Hematopoietic multipotent progenitor cell treated with erythropoietin and hydrocortisone succinate and interleukin-3 and kit ligand, for 17 days (in vitro differentiated cells): ENCODE results near the gene AKAP13.
"Not testable (repeated sequence)": the region's sequence is repeated elsewhere in the genome, so short reads cannot be mapped to it uniquely, and the experiment has no call there.

ENCODE experiments used
- DNase-seq: peaks from one replicate; pipeline ENCODE4 v3.0.0-alpha.2; 2015; ENCODE audit warnings: low spot score

The AKAP13 gene

GRCh38 chr15:85477061-85477460 lies 96.7 kb downstream of the AKAP13 start:
- DNase-seq, result no peak

GRCh38 chr15:85477730-85478129 lies 97.3 kb downstream of the AKAP13 start:
- no peak for DNase-seq

DNA sequence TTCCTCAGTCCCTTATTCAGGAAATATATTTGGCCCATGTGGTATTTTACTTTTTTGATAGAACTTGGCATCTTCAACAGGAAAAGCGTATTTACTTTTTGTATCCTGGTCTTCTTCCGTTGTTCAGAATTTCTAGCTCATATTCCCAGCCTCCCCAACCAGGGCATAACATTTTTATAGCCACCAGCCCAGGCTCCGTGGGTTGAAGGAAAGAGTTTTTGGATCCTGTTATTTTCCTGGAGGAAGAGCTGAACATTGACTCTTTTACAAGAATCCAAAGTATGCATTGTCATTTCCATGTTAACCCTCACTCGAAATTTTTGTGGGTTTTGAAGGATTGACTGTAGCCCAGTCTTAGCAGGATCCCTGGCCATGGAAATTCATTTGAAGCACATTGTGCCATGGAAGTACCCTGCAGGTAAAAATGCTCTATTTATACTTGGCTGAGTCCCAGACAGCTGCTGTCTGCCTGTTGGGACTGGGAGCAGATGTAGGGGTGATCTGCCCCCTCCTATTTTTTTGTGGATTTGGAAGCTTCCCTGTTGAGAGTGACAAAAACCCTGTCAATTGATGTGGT lies 98.8 kb downstream of the AKAP13 start:
- no peak for DNase-seq

DNA sequence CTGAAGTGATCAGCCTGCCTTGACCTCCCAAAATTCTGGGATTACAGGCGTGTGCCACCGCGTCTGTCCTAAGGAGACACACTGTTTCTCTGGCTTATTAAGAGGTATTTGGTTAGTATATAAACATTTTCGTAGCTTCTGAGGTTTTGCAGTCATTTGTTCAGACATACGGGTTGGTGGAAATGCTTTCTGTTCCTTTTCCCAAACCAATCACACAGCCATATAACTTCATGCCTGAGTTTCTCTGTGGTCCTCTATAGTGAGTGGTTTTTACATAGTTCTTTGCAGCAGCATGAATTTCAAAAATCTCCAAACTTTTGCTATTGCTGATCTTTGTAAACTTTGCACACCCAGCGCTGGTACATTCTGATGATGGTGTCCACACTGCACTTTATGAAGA lies 100.5 kb downstream of the AKAP13 start:
- no peak for DNase-seq

GRCh38 chr15:85481543-85481942 lies 101.1 kb downstream of the AKAP13 start:
- not testable (repeated sequence) for DNase-seq

DNA sequence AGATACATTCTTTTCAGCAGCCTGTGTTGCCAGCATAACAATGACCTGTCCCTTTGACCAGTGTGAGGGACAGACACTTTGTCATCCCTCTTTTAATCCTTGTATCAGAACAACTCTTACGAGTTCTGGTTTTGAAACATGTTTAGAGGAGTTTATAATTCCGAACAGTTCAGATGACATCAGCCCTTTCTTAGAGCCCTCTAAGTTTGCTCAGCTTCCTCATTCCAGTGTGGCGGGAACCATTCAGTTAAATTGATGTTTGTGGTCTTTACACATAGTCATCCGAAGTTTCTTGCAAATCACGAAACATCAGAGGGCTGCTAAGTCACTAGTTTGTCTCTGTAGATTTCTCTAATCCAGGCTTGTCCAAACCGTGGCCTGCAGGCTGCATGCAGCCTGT lies 102.5 kb downstream of the AKAP13 start:
- DNase-seq, result no peak

- DNase-seq, result not testable (repeated sequence)
Measured at GRCh38 chr15:85483955-85484354, 103.6 kb downstream of the AKAP13 start.

- DNase-seq, result not testable (repeated sequence)
Measured at GRCh38 chr15:85484923-85485322, 104.5 kb downstream of the AKAP13 start.

GRCh38 chr15:85485956-85486567 lies 105.7 kb downstream of the AKAP13 start:
- DNase-seq, result peak; percentile 73

- DNase-seq, result not testable (repeated sequence)
Measured at GRCh38 chr15:85487796-85488195, 107.4 kb downstream of the AKAP13 start.

DNA sequence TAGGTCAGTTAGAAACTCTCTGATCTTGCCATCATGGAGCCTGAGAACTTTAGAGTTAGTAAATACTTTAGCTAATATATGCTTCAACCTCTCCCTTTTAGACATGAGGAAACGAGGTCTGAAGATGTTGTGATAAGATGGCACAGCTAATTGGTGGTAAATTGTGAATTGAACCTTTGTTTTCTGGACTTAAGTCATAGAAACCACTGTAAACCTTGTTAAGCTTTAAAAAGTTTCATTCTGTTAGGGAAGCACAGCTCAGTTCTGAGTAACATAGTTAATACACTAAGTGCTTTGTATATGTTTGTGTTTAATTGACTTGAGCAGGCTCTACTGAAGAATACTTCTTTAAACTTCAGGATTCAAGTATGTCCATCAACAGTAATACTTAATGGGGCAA lies 108.6 kb downstream of the AKAP13 start:
- no peak for DNase-seq

GRCh38 chr15:85489773-85490493 lies 109.5 kb downstream of the AKAP13 start:
- DNase-seq, result no peak

DNA sequence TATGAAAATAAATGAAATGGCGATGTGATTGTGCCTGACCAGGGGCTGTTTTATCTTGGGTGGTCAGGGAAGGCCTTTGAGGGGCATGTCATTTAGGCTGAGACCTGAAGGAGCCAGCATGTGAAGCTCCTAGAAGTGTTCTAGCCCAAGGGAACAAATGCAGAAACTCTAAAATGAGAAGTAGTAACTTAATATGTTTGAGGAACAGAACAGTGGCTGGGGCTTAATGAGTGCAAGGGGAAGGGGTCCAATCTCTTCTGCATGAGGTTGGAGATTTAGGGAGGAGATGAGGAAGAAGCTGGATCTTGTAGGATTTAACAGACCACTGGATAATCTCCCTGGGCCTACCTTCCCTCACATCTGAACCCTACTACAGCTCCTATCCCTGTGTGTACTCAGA lies 110.5 kb downstream of the AKAP13 start:
- no peak for DNase-seq

DNA sequence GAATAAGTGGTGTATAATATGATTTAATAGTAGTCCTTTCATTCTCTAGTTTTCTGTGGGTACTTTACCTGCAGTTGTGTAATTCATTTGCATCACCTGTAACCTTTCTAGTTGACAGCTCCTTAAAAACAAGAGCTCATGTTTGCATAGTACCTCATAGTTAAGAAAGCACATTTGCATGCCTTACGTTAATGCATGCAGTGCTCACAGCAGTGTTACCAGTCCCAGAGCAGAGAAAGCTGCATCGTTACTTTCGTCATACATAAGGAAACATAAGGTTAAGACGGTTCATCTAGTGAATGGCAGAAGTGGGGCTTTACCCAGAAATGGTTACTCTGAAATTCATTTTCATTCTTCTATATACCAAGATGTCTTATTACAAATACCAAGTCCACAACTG lies 111.3 kb downstream of the AKAP13 start:
- no peak for DNase-seq

- DNase-seq, result no peak
Measured at GRCh38 chr15:85492406-85492805, 112.0 kb downstream of the AKAP13 start.

GRCh38 chr15:85493260-85493659 lies 112.9 kb downstream of the AKAP13 start:
- no peak for DNase-seq

GRCh38 chr15:85494048-85494777 lies 113.8 kb downstream of the AKAP13 start:
- no peak for DNase-seq

GRCh38 chr15:85495096-85495495 lies 114.7 kb downstream of the AKAP13 start:
- no peak for DNase-seq

GRCh38 chr15:85495544-85495943 lies 115.1 kb downstream of the AKAP13 start:
- no peak for DNase-seq

GRCh38 chr15:85496151-85496550 lies 115.7 kb downstream of the AKAP13 start:
- DNase-seq, result no peak

DNA sequence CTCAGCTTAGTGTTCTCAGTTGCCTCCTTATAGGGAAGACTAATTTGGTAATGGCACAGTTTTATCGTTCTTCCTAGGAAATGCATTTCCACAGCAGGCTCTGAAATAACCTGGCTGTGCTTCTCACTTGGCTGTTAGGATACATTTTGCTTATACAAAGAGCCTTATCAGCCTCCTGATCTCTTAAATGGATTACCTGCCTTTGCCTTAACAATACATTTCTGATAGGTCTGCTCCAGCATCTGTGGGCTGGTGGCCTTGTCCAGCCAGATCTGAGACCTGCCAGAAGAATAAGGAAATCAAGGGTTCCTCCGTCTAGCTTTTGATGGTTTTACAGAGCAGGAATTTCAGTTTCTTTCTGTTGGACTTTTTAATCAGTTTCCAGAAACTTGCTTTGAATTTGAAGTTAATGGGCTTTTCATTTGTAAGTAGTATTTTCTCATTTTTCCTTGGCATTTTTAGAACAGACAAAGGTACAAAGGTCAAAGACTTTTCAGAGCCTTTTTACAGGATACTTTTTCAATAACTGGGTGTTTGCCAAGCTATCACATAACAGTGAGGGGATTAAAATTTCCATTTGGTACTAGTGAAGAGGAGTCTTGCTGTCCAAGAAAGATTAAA lies 116.3 kb downstream of the AKAP13 start:
- DNase-seq, result no peak

DNA sequence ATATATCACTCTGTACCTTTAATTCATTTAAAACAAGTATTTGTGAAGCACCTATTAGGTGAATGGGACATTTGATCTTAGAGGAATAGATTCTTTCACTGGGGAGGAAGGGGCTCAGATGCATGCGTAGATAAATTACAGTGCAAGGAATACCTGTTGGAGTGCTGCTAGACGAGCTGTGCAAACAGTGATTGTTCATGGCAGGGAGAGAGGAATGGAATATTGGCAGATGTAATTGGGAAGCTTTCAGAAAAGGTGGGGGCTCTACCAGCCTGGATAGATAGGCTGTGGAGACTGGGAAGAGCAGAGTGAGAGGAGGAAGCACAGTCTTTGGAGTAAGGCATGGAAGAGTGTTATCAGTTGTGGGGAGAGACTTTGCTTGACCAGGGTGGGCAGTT lies 116.8 kb downstream of the AKAP13 start:
- no peak for DNase-seq
